ENCODE measurements around the gene ELOB.

DNA sequence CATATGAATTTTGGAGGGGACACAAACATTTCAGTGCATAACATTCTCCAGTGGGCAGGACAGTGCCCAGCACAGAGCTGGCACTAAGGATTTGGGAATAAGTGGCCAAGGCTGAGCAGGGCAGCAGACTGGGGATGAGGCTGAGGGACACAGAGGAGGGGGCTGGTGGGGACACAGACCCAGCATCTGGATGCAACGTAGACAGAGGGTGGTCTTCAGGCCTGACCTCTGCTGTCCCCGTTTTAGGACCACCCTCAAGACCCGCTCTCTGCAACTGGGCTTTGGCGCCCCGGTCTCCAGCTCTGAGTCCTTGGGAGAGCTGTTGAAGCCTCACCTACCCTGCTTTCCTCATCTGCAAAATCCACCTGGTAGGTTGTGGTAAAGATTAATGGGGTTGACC is 13.6 kb upstream of the ELOB start:
- TF ChIP-seq POLR2A (IDR thresholded peaks at IDR 0.05) = no peak
- TF ChIP-seq, protein P1, sequence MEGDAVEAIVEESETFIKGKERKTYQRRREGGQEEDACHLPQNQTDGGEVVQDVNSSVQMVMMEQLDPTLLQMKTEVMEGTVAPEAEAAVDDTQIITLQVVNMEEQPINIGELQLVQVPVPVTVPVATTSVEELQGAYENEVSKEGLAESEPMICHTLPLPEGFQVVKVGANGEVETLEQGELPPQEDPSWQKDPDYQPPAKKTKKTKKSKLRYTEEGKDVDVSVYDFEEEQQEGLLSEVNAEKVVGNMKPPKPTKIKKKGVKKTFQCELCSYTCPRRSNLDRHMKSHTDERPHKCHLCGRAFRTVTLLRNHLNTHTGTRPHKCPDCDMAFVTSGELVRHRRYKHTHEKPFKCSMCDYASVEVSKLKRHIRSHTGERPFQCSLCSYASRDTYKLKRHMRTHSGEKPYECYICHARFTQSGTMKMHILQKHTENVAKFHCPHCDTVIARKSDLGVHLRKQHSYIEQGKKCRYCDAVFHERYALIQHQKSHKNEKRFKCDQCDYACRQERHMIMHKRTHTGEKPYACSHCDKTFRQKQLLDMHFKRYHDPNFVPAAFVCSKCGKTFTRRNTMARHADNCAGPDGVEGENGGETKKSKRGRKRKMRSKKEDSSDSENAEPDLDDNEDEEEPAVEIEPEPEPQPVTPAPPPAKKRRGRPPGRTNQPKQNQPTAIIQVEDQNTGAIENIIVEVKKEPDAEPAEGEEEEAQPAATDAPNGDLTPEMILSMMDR (IDR thresholded peaks at IDR 0.05) = no peak
